Ectodermal cell (in vitro differentiated cells): ENCODE results near the gene WDFY2.

Source experiments
- H3K27ac ChIP-seq: 2 replicates; pipeline ENCODE4 v1.7.0; 2013; ENCODE audit warnings: mild to moderate bottlenecking, low read depth, low read length; ENCODE audit not compliant: insufficient read depth, poor library complexity, severe bottlenecking
- H3K27me3 ChIP-seq: 2 replicates; pipeline ENCODE4 v1.7.0; 2013; ENCODE audit warnings: mild to moderate bottlenecking, low read length; ENCODE audit not compliant: insufficient read depth, control insufficient read depth, poor library complexity, severe bottlenecking
- H3K36me3 ChIP-seq: one replicate; pipeline ENCODE4 v1.7.0; 2013; ENCODE audit warnings: low read length; ENCODE audit not compliant: control insufficient read depth, insufficient read depth
- H3K4me1 ChIP-seq: one replicate; pipeline ENCODE4 v1.7.0; 2013; ENCODE audit warnings: low read length; ENCODE audit not compliant: control insufficient read depth, insufficient read depth
- H3K4me3 ChIP-seq: 2 replicates; pipeline ENCODE4 v1.7.0; 2013; ENCODE audit warnings: low read depth, low read length, control low read depth; ENCODE audit not compliant: insufficient read depth
- H3K9me3 ChIP-seq: 2 replicates; pipeline ENCODE4 v1.7.0; 2013; ENCODE audit warnings: mild to moderate bottlenecking, low read length, moderate library complexity; ENCODE audit not compliant: control insufficient read depth
- WGBS, 2 experiments: methylation state at CpG; one replicate each; pipeline ENCODE4 v1.1.7; 2013; ENCODE audit warnings: missing lambda C conversion rate in 2 of 2; 5-methylcytosine and 5-hydroxymethylcytosine counted together

The WDFY2 gene

GRCh38 chr13:51802631-51803418, 218.6 kb downstream of the WDFY2 start:
- H3K4me1 ChIP-seq = peaks cover 25% of the 10 kb centered on the region
- WGBS, 2 experiments = 63% methylated on average over 9 of the region's 9 CpGs
- H3K27ac ChIP-seq = peak overlapping the region; percentile 90
- H3K4me3 ChIP-seq = peak overlapping the region; percentile 78
- no peaks in the 10 kb centered on the region for H3K27me3 ChIP-seq
- no peaks in the 10 kb centered on the region for H3K36me3 ChIP-seq
- no peaks in the 10 kb centered on the region for H3K9me3 ChIP-seq

- Histone ChIP-seq H3K36me3 (no peaks in the 10 kb centered on the region), H3K27me3 (no peaks in the 10 kb centered on the region), H3K4me1 (peaks cover 25% of the 10 kb centered on the region), H3K27ac (peak within 1 kb of the TSS; percentile 90), H3K9me3 (no peaks in the 10 kb centered on the region), H3K4me3 (peak within 1 kb of the TSS; percentile 78)
- 1 to 2% methylated on average over 91 of the region's 91 CpGs for WGBS, 2 experiments
Measured at GRCh38 chr13:51803422-51804294, 219.4 kb downstream of the WDFY2 start, which contains the start of gene DHRS12. Gene DHRS12 (minus strand): TSS chr13:51804163. CDS start chr13:51799659, 4,504 bp downstream.

DNA sequence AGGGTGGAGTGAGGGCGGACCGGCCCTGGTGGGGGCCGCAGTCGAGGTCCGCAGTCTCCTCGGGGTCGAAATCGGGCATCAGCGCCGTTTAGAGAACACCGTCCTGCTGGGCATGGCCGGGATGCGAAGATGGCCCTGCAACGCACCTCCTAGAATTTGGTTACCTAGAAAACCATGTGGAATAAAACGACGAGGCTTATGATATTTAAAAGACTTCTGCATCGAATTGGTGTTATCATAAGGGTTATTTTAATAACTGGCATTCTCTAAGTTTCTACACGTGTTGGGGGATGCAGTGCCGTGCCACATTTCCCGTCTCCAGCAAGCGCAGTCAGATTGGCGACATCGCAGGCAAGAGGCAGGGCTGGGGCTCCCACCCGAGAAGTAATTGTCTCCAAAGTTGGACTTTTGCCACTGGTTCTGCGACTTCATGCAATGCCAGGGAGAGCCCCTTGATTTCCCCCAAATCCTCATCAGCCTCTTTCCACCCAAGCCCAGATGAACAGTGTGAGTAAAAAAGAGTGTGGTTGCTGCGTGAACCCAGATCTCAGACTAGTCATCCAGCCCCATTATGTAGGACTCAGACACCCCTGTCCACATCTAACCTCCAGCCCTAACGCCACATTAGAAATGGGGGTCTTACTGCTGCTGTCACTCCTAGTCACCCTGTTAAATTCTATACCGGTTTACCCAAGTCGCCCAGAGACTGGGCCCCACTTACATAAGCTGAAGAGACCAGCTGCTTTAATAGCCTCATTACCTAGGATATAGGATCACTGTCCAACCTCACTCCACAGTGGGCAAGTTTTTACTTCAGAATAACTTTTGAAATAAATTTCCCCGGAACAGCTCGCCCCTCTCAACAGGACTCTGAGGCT, 220.3 kb downstream of the WDFY2 start:
- peak overlapping the region; percentile 90 for H3K27ac ChIP-seq
- 28 to 32% methylated on average over 31 of the region's 31 CpGs for WGBS, 2 experiments
- no peaks in the 10 kb centered on the region for H3K9me3 ChIP-seq
- no peaks in the 10 kb centered on the region for H3K27me3 ChIP-seq
- peaks cover 25% of the 10 kb centered on the region for H3K4me1 ChIP-seq
- H3K4me3 ChIP-seq = peak overlapping the region; percentile 78
- H3K36me3 ChIP-seq = no peaks in the 10 kb centered on the region

- WGBS, 2 experiments = 90 to 92% methylated on average over 4 of the region's 4 CpGs
- H3K27ac ChIP-seq = no peak overlapping the region
- no peak overlapping the region for H3K4me3 ChIP-seq
Measured at GRCh38 chr13:51805313-51805712, 221.1 kb downstream of the WDFY2 start.

GRCh38 chr13:51805925-51806324, 221.7 kb downstream of the WDFY2 start:
- peaks cover 25% of the 10 kb centered on the region for H3K4me1 ChIP-seq
- 94 to 97% methylated on average over 2 of the region's 2 CpGs for WGBS, 2 experiments

More at GRCh38 chr13:51805313-51805712, 221.1 kb downstream of the WDFY2 start:
- Histone ChIP-seq H3K27me3 (no peaks in the 10 kb centered on the region), H3K36me3 (no peaks in the 10 kb centered on the region), H3K9me3 (no peaks in the 10 kb centered on the region), H3K4me1 (peaks cover 25% of the 10 kb centered on the region)

DNA sequence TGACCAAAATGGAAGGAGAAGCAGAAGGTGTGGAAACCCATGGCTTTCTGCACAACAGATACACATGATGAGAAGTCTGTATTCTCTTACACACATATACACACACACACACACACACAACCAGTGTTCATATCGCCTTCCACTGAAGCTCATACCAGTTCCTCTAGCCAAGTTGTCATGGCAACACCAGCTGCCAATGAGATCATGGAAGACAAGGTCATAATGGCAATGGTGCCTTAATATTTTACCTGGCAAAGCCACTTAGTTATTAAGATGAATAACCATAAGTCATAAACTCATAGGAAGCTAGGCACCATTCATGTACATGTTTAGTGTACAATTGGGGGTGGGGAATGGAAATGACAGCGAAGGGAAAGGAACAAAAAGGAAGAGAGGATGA, 222.3 kb downstream of the WDFY2 start:
- 85 to 87% methylated on average over 2 of the region's 2 CpGs for WGBS, 2 experiments
- Histone ChIP-seq H3K36me3 (no peaks in the 10 kb centered on the region), H3K27me3 (no peaks in the 10 kb centered on the region), H3K4me3 (no peak overlapping the region), H3K9me3 (no peaks in the 10 kb centered on the region), H3K27ac (no peak overlapping the region), H3K4me1 (peaks cover 20% of the 10 kb centered on the region)

More at GRCh38 chr13:51805925-51806324, 221.7 kb downstream of the WDFY2 start:
- H3K9me3 ChIP-seq = no peaks in the 10 kb centered on the region
- no peak overlapping the region for H3K27ac ChIP-seq
- H3K27me3 ChIP-seq = no peaks in the 10 kb centered on the region
- H3K4me3 ChIP-seq = no peak overlapping the region
- no peaks in the 10 kb centered on the region for H3K36me3 ChIP-seq

- H3K27ac ChIP-seq = no peak overlapping the region
- no peak overlapping the region for H3K4me3 ChIP-seq
- no peaks in the 10 kb centered on the region for H3K9me3 ChIP-seq
- peaks cover 15% of the 10 kb centered on the region for H3K4me1 ChIP-seq
- no peaks in the 10 kb centered on the region for H3K36me3 ChIP-seq
- WGBS, 2 experiments = 73 to 77% methylated on average over 5 of the region's 5 CpGs
- H3K27me3 ChIP-seq = no peaks in the 10 kb centered on the region
Measured at GRCh38 chr13:51807041-51807440, 222.8 kb downstream of the WDFY2 start.

DNA sequence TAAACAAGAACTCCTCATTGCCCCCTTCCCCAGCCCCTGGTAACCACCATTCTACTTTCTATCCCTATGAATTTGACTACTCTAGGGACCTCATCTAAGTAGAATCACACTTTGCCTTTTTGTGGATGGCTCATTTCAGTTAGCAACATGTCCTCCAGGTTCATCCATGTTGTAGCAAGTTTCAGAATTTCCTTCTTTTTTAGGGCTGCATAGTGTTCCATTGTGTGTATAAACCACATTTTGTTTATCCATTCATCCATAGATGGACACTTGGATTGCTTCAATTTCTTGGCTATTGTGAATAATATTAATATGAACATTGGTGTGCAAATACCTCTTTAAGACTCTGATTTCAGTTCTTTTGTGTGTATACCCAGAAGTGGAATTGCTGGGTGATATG, 224.5 kb downstream of the WDFY2 start:
- H3K36me3 ChIP-seq = no peaks in the 10 kb centered on the region
- no peaks in the 10 kb centered on the region for H3K9me3 ChIP-seq
- peaks cover 4% of the 10 kb centered on the region for H3K4me1 ChIP-seq
- H3K27ac ChIP-seq = no peak overlapping the region
- H3K4me3 ChIP-seq = no peak overlapping the region
- H3K27me3 ChIP-seq = no peaks in the 10 kb centered on the region

DNA sequence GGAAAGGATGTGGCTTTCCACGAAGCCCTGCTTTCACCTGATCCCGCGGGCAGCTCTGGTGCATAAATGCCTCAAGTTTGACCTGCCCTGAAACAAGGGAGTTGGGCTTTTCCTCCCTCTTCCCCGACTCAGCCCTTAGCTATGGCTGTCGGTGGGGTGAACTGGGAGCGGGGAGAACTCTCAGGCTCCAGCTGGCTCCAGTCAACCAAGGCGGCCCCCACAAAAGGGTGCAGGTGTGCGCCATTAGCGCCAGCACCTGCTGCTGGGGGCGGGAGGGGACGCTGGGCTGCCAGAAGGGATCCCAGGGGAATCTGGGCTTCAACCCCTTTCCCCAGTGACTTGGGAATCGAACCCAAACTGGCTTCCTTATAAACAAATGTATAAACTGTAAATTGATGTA, 226.8 kb downstream of the WDFY2 start:
- H3K36me3 ChIP-seq = no peaks in the 10 kb centered on the region
- 87 to 88% methylated on average over 12 of the region's 12 CpGs for WGBS, 2 experiments
- no peaks in the 10 kb centered on the region for H3K27me3 ChIP-seq
- no peaks in the 10 kb centered on the region for H3K9me3 ChIP-seq
- no peaks in the 10 kb centered on the region for H3K4me1 ChIP-seq
- no peak overlapping the region for H3K27ac ChIP-seq
- H3K4me3 ChIP-seq = no peak overlapping the region
